ENCODE measurements around the gene GPR89A.
"Not testable (repeated sequence)": the region's sequence is repeated elsewhere in the genome, so short reads cannot be mapped to it uniquely, and the experiment has no call there.

DNA sequence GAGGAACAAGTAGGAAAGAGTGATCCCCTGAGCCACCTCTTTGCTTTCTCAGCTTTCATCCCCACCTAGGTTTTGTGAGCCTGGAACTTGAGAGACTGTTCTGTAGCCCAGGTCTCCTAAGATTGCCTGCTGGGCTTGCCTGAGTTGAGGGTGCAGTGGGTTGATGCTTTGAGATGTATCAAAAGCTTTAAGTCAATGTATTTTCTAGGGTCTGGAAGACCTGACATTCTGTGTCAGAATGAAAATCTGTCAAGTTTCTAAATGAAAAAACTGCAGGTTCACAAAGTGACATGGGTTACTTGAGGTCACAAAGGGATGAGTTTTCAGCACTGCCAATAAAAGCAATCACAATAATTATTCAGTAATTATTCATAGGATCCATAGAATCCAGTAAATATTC is 15.4 kb upstream of the GPR89A start:
- TF ChIP-seq, protein P1, sequence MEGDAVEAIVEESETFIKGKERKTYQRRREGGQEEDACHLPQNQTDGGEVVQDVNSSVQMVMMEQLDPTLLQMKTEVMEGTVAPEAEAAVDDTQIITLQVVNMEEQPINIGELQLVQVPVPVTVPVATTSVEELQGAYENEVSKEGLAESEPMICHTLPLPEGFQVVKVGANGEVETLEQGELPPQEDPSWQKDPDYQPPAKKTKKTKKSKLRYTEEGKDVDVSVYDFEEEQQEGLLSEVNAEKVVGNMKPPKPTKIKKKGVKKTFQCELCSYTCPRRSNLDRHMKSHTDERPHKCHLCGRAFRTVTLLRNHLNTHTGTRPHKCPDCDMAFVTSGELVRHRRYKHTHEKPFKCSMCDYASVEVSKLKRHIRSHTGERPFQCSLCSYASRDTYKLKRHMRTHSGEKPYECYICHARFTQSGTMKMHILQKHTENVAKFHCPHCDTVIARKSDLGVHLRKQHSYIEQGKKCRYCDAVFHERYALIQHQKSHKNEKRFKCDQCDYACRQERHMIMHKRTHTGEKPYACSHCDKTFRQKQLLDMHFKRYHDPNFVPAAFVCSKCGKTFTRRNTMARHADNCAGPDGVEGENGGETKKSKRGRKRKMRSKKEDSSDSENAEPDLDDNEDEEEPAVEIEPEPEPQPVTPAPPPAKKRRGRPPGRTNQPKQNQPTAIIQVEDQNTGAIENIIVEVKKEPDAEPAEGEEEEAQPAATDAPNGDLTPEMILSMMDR (IDR thresholded peaks at IDR 0.05; ENCODE audit: low read depth, low read length, missing input control), result not testable (repeated sequence)
- not testable (repeated sequence) for TF ChIP-seq ATF3 (IDR thresholded peaks at IDR 0.05)
